GM19240 (cell line): ENCODE measurements around the gene RNASE8.
"Not testable (repeated sequence)": the region's sequence is repeated elsewhere in the genome, so short reads cannot be mapped to it uniquely, and the experiment has no call there.

Source experiments
- DNase-seq: peaks from one replicate; pipeline ENCODE4 v3.0.0; 2011; ENCODE audit warnings: low spot score; ENCODE audit not compliant: insufficient read length

The RNASE8 gene

DNA sequence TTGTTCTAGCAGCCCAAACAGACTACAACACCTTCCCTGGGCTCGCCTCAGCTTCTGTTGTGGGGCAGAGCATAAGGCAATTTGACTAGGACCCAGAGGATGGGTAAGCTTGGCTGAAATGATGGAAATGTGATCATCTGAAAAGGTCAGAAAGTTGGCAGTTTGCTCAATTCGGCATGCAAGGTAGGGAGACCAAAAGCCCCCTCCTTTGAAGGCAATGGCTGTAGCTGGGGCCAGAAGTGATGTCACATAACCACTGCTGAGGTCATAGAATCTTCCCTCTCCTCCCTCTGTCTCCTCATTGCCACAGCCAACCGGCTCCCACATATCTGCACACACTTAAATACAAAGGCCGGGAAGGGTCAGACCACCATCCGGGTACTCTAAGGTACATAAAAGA is 27.7 kb upstream of the RNASE8 start, which contains the start of gene TPPP2:
Gene TPPP2 (plus strand): TSS at position 301 of the 400 bp plus-strand sequence. CDS start 365 bp downstream, outside the sequence.
- DNase-seq: no peak

DNA sequence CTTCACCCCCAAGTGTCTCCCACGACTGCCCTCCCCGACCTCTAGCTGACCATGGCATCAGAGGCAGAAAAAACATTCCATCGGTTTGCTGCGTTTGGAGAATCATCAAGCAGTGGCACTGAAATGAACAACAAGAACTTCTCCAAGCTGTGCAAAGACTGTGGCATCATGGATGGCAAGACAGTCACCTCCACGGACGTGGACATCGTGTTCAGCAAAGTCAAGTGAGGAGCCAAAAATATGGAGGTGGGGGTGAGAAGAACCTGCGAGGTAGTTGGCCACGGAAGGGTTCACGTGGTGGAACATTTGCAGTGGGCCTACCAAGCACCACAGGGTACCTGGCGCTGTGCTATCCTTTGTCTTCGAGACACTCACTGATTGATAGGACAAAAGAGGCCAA is 27.1 kb upstream of the RNASE8 start:
- no peak for DNase-seq

DNA sequence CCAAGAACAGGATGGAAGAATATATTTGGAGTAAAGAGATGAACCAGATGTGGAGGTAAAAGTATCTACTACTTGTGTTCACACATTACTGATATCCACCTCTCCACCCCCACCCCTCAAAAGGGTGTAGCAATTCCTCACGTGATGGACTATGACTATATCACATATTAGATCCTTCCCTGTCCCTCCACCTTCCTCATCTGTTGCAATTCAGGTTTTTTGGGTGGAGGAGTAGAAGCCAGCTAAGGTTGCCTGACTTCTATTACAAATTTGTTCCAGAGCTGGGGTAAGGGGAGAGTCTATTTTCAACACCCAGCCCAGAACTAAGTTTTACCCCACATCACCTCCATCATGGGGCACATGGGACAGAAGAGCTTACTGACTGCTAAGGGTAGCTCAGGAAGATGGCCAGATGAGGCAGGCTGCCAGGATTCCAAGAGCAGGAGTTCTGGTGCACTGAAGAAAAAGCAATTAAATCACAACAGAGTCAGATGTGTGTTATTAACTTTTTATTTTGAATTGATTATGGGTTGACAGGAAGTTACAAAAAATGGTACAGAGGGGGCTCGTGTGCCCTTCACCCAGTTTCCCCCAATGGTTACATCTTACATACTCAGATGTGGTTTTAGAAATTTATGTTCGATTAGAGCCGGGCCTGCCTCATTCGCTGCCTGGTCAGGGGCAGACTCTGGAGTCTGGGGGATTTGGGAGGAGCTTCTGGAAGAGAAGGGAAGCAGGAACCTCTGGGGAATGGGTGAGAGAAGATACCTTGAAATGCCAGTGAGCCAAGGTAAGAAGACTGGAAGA is 25.1 kb upstream of the RNASE8 start:
- no peak for DNase-seq

DNA sequence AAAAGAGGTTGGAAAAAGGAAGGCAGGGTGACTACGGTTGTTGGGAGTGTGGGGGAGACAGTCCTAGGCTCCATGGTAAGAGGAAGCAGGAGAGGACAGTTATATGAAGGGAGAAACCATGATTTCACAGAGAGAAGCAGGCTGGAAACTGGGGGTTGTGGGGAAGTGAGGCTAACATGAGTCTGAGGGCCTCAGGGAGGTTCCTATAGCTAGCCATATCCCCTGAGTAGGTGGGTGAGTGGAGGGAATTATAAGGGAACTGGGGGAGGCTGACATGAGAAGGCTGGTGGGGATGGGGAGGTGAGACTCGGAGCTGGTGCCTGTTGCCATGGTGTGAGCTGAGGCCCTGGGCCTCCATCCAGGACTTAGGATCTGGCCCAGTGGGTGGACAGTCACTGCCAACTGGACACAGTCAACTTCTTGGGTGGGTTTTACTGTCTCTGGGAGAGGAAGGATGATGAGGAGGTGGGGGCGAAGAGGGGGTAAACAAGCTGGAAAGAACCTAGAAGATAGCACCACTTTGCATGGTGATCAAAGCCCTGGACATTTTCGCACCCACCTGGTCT is 24.4 kb upstream of the RNASE8 start:
- no peak for DNase-seq

DNA sequence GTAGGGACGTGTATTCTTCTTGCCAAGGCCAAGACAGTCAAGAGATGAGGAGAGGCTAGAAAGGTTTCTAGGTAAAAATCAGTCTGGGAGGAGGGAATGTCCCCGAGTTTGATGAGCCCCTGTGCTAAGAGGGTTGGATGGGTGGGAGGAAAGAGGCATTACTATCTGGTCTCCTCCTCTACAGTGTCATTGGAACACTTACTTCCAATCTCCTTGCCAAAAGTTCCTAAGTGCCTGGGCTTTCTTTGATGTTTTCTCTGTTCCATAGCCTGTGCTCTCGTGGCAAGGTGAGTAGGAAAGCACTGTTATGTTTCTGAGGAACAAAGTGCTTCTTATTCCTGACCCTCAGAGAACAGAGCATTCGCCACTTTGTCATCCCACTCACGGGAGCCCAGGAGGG is 22.9 kb upstream of the RNASE8 start, which contains the start of gene RNASE13:
Gene RNASE13 (minus strand): TSS at position 101 of the 400 bp plus-strand sequence. CDS start 519 bp downstream, outside the sequence.
- DNase-seq: no peak

DNA sequence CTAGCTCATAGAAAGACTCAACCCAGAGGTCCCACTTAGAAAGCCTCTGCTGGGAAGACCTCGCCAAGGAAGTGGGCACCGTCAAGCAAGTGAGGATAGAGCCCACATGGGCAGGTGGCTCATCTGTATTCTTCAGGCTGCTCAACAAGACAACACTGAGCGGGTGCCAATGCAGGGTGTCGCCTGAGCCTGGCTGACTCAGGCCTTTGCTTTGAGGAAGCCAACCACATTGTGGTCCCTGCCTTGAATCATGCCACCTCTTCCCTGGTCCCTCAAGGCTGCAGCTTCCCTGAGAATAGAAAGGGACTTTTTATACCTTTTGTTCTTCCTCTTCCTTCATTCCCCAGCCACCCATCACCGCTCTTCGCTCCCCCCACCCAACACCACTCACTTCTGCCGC is 20.9 kb upstream of the RNASE8 start:
- DNase-seq: no peak

DNA sequence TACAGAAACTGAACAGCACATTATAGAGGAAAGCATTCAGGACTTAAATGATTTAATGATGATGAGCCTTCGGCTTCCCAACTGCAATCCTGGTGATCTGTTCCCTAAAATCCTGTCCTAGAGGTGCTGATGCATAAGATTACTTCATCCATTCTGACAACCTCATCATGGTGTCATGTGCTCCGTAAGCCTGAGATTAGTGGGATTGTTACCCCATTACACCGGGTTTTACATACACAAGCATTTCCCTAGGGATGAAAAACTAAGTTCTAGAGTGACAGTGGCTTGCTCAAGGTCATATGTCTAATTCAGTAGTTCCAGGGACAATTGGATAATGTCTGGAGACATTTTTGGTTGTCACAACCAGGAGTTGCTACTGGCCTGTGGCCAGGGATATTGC is 20.5 kb upstream of the RNASE8 start:
- no peak for DNase-seq

DNA sequence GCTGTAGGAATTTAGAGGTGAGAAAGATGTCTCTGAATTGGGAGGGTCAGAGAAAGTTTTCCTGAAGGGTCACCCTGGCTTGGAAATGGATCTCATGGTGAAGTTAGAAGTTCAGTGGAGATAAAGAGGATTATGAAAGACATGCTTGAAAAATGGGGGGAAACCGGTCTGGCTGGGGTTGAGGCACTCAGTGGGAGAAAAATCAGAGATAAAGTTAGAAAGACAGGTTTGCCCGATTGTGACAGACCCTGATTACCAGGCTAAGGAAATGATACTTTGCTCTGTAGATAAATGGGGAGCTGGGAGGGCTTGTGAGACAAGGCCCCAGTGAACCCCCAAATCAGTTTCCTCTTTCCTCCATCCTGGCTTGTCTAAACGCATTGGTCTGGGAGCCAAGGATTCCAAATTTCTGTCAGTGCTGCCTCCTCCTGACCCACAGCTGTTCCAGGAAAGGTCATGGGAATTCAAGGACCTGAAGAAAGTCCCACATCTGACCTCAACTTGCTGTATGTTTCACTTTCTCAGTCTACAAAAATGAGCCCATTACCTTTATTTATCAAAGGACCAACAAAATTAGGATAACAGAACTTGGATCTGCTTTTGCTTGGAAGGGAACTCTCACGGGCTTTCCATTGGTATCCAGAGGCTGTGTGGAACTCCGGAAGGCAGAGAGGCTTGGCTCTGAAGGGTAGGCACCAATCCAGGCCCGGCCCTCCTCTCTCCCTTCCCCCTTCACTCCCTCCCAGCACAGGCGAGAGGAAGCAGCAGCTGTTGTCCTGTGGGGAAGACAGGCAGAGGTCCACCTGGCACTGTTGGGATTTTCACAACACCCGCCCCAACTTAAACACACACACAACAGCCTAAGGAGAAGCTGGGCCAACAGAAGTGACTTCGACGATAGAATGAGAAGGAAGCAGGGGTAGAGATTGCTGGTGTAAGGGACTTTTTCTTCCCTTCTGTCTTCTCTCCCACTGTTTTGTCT is 18.9 kb upstream of the RNASE8 start:
- DNase-seq: no peak

DNA sequence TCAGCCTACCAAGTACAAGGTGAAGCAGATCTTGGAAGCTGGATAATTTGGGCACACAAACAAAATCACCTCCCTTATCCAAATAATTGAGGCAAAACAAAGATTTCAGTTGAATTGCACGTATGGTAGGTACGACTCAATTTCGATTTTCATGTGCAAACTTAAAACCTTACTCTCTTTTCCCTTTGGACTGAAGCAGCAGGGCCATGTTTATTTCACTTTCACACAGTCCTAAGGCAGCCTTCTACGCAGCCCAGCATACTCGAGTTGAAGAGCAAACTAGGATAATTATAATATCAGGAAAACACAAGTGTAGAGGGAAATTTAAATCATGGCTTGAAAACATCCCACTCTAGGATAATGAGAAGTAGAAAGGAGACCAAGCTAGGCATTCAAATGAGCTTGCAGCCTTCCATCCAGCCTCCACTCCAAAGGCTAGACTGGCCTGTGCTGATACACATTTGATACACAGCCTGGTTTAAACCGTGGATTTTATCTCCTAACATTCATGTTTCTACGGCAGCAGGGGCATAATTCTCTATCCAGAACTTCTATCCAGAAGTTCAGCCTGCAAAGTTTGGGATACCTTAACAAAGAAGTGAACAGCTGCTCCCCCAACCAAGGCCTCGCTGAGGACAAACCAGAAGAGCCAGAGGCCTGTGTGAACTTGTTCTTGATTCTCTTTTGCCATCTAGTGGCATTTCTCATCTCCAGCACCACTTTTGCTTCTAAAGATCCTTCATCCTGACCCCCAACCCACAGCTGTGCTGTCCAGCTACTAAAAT is 17.8 kb upstream of the RNASE8 start:
- DNase-seq: peak; percentile 23

DNA sequence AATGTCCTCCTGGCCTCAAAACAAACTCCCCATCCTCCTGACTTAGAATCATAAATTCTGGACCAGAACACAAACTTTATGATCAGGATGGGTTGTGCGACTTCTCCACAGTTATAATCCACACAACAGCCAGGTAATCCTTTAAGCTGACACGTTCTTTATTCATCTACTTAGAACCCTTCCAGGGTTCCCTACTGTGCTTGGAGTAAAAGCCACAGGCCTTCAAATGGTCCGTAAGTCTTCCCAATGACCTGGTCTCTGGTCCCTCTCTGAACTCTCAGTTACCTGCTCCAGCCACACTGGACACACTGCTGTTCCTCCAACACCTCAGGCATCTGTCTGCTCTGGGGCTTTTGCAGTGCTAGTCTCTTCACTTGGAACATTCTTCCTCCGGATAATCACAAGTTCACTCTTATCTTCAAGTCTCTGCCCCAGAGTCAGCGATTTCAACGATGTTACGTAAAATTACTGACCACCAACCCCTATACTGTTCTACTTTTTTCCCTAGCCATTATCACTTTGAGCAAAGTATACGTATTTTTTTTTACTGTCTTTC is 17.2 kb upstream of the RNASE8 start:
- DNase-seq: no peak

DNA sequence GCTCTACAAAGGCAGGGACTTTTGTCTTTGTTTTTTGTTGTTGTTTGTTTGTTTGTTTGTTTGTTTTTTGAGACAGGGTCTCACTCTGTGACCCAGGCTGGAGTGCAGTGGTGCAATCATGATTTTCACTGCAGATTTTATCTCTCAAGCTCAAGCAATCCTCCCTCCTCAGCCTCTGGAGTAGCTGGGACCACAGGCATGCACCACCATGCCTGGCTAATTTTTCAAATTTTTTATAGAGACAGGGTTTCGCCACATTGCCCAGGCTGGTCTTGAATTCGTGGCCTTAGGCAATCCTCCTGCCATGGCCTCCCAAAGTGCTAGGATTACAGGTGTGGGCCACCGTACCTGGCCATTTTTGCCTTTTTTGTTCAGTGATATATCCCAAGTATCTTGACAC is 16.7 kb upstream of the RNASE8 start:
- not testable (repeated sequence) for DNase-seq

DNA sequence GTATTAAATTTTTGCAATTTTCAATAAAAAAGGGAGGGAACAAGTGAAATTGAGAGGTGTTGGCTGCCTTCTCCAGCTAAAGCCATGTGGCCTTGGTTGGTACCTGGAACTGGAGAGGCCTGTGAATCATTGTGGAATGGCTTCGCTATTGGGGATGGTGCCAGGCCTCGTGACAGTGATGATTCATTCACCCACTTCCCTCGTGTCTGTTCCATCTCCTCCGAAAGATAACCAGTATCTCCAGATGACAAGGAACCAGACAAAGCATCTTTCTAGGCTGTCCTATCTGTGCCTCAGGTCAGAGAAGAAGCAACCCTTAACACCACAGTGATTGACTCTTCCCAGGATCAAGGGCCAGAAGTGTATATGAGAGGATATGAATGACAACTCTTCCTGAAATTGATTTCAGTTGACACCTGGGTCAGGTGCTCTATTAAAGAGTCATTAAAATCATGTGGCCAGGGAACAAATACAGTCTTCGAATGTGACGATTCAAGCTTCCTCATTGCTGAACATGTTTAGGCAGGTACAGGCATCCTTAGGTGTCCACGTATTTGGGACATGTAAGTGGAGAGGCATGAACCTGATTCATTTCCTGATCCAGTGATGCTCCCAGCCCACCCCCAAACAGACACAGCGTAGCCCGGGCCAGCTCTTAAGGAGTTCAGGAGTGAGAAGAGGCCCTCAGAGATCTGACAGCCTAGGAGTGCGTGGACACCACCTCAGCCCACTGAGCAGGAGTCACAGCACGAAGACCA is 15.8 kb upstream of the RNASE8 start, which contains the start of gene RNASE7:
Gene RNASE7 (plus strand): TSS at position 687 of the 758 bp plus-strand sequence. CDS start 631 bp downstream, outside the sequence.
- DNase-seq: no peak

DNA sequence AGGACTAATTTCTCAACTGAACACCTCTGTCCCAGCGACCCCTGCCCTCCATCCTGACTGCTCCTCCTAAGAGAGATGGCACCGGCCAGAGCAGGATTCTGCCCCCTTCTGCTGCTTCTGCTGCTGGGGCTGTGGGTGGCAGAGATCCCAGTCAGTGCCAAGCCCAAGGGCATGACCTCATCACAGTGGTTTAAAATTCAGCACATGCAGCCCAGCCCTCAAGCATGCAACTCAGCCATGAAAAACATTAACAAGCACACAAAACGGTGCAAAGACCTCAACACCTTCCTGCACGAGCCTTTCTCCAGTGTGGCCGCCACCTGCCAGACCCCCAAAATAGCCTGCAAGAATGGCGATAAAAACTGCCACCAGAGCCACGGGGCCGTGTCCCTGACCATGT is 14.7 kb upstream of the RNASE8 start:
- no peak for DNase-seq

DNA sequence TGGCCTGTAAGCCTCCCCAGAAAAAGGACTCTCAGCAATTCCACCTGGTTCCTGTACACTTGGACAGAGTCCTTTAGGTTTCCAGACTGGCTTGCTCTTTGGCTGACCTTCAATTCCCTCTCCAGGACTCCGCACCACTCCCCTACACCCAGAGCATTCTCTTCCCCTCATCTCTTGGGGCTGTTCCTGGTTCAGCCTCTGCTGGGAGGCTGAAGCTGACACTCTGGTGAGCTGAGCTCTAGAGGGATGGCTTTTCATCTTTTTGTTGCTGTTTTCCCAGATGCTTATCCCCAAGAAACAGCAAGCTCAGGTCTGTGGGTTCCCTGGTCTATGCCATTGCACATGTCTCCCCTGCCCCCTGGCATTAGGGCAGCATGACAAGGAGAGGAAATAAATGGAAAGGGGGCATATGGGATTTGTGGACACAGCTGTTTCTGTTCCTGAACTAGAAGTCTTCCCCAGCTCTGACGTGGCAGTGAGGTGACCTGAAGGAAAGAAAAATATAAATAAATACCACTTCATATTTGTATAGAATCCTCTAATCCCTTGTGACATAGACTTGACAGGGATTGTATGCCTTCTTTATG is 14.1 kb upstream of the RNASE8 start:
- DNase-seq: no peak

DNA sequence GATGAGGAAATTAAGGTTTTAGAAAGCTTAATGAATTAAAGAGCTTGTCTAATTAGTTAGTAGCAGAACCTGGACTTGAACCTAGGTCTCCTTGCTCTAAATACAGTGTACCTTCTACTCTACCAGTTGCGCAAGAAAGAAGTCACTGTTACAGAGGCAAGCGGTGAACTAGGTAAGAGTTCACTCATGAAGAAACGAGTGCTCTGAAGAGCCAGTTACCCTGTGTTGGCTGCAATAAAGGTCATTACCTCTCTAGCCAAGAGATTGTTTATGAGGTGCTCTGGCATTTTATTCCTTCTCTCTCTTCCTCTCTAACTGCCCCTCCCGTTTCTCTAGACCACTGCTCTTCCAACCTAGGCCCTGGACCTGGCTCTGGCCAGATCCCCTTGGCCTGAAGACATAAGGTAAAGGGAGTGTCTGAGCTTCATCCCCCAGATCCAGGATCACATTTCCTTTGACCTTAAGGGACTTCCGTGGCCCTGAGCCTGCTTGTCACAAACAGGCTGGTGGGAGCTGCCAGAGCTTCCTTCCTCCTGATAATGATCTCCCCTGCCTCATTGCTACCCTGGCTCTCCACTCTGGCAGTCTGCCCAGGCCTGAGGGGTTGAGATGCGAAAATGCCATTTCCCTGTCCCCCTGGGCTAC is 13.5 kb upstream of the RNASE8 start:
- DNase-seq: no peak

DNA sequence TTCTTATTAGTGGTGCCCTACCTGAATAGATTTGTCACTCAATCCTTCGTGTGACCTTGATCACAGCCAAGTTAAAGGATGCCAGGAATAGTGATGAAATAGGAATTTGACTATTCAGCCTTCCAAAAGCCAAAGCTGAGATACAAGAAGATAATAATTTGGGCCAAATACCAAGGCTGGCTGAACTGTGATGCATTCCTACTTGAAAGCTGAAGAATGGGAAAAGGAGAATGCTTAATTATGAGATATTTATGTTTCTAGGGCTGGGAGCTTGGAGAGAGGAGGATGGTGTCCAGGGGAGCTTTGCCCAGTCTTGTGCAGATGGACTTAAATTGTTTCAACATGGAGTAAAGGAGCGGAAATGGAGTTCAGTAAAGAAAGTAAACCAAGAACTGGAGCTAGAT is 10.2 kb upstream of the RNASE8 start:
- no peak for DNase-seq

DNA sequence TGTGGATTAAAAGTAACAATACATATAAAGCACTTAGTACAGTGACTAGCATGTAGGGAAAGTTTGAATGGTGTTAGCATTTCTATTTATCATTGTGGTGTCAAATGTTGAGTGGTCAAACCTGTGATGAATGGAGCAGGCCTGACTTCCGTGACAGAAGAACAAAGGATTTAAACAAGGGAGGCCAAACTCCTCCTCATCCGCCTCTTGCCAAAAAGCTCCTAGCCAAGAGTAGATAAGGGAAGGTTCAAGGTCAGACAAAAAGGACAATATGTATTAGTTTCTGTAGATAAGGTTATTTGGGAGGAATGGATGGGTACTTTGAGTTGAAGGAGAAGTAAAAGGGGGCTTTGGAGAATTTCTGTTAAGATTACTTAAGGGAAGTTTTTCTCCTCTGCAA is 9.0 kb upstream of the RNASE8 start:
- no peak for DNase-seq

DNA sequence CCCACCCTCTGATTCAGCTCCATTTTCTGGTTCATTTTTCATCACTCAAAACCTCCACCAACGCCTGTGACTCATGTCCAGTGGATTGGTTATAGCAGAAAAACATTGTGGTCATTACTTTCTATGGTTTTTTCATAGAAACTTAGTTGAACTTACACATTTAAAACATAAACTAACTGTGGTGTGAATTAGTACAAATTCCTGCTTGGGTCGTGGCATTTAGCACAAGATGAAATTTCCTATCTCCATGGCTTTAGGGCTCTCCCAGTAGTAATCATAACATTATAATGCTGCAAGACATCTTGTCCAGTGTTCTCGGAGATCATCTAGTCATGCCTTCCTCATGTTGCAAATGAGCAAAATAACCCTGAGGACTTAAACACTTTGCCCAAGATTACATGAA is 8.3 kb upstream of the RNASE8 start:
- DNase-seq: no peak

DNA sequence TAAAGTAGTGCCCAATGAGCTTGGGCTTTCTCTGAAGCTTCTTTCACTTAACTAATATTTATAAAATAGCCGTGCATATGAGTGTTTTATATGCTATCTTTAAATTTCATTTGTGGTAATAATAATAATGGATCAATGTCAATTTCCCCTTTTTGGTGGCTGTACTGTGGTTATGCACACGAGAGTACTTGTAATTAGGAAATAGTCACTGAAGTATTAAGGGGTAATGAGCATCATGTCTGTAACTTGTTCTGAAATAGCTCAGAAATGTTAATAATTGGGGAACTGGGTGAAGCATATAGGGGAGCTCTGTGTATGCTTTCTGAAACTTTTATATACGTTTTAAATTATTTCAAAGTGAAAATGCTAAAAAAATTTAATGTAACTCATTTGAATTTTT is 7.0 kb upstream of the RNASE8 start:
- DNase-seq: no peak
